GM18861 (cell line): ENCODE results near the gene NKG7.
"Not testable (repeated sequence)": the region's sequence is repeated elsewhere in the genome, so short reads cannot be mapped to it uniquely, and the experiment has no call there.

Experiments
- ATAC-seq: cut with Tn5 transposase; IDR thresholded peaks from one replicate; pipeline ENCODE4 v1.9.1; 2021; ENCODE audit not compliant: unreplicated experiment

Gene NKG7, protein sequence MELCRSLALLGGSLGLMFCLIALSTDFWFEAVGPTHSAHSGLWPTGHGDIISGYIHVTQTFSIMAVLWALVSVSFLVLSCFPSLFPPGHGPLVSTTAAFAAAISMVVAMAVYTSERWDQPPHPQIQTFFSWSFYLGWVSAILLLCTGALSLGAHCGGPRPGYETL

DNA sequence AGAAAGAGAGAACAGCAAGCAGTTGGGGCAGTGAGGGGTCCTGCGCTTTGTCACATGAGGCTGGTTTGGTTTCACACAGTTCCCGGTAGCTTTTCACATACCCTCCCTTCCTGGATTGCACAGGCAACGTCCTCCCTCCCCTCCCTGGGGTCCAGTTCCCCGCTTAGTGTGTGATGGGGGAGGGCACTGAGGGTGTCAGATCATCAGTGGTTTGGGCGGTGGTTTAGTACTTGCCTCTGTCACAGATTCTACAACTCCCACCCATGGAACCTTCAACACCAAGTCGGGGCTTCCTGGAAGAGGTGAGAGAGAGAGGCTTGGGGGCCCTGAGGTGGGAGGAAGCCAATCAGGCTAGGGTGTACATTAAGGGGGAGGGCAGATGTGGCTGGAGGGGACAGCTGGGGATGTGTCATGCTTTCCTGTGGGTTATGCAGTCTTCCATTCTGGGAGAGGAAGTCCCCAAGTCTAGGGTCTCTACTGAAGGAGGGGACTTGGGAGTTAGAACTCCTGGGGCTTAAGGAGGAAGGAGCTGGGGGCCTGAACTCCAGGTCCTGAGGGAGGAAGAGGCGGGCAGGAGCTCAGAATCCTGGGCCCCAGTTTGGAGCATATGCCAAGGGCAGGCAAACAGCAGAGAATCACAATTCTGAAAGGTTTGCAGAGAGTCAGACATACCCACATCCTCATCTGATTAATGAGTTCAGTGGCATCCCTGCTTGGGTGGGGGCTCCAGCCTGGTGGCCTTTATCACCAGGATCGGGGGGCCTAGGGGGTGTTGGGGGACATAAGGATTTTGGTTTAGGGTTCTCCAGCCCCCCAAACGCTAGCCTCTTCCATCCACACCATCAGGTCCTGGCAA is at the start of gene NKG7:
Gene NKG7, minus strand, starts transcription at position 6 of the 856 bp plus-strand sequence. CDS start 119 bp downstream, outside the sequence.
- ATAC-seq = no peak

DNA sequence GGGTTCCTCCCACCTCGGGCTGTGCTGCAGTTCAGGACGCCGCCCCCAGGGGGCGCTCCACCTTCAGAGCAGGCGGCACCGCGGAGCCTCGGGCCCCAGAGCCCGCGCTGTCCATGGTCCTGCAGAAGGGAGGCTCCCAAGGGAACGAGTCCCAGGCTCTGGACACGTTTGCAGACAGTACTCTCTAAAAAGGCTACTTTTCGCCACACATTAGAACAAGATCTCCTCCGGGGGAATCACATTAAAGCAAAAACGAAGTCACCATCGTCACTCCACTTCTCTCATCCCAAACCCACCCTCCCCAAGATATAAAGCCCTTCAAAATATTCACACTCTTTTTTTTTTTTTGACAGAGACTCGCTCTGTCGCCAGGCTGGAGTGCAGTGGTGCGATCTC is 49.6 kb upstream of the NKG7 start:
- no peak for ATAC-seq

DNA sequence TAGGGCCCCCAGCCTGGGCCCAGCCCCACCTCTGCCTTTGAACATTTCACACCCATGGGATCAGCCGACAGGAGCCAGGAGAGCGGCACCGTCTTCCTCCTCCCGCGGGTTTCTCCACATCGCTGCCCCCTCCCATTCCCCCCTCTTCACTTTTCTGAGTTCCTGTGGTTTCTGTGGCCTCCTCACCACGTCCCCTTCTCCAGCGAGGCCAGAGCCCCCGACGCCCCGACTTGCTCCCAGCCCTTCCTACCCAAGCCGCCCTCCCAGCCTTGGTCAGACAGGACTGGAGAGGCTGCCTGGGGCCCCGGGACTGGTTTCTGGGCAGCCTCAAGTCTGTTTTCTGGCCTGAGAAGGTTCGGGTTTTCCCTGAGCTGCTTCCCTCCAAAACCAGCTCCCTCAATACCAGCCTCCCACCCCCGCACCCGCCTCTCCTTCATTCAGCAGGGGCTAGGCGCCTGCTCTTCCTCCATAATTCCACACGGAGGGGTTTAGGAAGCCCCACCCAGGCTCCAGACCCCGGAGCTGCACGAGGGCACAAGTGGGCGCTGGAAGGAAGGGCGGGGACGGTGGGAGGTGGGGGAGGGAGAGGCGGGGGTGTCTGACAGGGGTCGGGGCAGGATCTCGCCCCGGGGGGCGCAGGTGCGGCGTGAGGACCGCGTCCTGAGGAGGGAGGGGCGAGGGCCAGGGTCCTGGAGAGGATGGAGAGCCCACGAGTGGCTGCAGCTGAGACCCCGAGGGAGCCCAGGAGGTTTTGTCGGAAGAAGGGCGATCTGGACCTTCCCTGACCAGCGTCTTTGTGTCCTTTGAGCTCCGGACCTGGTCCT is 49.0 kb upstream of the NKG7 start:
- no peak for ATAC-seq

DNA sequence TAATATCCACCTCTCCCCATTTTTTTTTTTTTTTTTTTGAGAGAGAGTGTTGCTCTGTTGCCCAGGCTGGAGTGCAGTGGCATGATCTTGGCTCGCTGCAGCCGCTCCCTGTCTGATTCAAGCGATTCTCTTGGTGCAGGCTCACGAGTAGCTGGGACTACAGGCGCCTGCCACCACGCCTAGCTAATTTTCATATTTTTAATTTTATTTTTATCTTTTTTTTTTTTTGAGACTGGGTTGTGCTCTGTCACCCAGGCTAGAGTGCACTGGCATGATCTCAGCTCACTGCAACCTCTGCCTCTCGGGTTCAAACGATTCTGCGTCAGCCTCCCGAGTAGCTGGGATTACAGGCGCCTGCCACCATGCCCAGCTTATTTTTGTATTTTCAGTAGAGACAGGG is 48.1 kb upstream of the NKG7 start:
- ATAC-seq = not testable (repeated sequence)

DNA sequence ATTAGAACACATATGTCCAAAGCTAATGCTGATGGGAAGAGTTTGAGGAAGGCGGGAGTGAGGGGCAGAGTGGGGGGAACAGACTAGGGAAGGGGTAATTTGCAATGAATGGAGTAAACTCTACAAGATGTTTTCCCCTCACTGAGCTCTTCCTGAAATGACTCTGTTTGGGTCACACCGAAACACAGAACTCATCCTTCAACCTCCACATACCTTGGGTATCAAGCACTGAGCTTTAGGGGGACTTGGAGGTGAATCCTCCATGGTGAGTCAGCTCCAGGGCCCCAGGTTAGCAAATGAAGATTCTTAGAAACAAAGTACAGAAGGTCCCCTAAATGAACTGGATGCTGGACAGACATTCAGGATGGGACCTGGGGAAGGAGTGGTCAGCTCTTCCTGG is 46.3 kb upstream of the NKG7 start:
- ATAC-seq = no peak

DNA sequence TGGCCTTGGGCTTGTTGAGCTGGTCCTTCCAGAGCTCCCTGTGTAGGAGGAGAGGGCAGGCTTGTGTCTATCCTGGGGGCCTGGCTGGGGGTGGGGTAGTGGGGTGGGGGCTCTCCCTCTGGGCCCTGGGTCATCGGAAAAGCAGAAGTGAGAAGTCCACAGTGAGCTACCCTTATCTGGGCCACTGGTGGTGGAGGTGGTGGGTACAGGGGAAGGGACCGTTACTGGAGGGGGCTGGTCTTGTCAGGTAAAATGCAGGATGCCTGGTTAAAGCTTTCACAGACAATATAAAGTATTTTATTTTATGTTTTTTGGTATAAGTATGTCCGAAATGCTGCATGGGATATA is 45.3 kb upstream of the NKG7 start:
- ATAC-seq = no peak

DNA sequence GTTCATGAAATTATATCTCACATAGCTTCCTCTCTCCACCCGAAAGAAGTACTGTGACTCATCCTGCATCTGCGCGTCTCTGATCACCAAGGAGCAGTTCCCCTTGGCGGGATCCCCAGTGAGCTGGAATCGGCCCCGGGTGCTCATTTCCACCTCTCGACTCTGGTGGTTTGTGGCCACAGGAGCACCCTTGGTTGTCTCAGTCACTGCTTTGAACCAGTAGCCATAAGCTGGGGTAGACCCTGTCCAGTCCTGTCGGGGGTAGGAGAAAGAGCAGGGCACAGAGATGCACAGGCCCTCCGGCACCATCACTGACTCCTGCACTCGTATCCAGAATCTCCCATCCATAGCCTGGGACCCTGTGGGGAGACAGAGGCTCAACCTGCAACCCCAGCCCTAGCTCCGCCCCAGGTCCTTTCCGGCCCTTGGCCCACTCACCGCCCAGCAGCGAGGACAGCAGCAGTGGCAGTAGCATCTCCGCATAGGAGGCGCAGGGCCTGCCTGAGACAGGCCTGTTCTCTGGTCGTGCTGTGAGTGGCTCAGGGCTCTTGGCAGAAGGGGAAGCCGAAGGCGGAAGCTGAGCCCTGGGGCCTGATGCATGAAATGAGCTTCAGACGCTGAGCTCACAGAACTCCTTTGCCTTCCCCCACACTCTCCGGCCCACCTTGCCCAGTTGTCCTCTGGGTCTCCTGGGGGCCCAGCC is 44.8 kb upstream of the NKG7 start, which contains the start of gene SIGLEC10:
Gene SIGLEC10, minus strand, starts transcription at position 536 of the 703 bp plus-strand sequence. Its CDS starts 61 bp downstream, at position 475.
- no peak for ATAC-seq

DNA sequence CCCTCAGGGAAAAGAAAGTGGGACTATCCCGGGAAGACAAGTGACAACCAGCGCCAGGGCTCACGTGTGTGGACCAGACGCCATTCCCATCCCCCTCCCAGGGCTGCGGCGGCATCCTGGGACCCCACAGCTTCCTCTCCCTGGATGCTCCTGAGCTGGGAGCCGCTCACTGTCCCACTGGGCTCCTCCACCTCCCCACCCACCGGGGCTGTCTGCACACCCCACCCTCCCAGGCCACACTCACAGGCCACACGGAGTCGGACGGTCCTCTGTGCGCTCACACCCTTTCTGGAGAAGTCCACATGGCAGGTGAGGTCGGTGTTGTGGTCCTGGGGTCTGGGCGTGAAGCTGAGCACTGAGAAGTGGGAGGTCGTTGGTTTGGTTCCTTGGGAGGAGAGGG is 44.0 kb upstream of the NKG7 start:
- not testable (repeated sequence) for ATAC-seq

DNA sequence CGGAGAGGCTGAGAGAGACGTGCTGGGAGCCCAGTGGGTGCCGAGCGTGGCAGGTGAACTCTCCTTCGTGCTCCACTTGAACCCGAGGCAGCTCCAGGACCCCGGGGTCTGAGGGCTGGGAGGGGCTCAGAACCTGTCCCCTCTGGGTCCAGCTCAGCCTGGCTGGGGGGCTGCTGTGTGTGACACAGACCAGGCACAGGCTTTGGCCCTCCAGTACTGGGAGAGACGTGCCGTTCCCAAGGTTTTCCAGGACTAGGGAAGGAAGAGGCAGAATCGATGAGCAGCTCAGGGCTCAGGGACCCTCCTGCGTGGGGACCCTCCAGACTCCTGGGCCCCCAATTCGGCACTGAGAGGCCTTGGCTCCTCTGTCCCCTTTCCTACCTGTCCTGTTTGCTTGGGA is 42.7 kb upstream of the NKG7 start:
- ATAC-seq = no peak

DNA sequence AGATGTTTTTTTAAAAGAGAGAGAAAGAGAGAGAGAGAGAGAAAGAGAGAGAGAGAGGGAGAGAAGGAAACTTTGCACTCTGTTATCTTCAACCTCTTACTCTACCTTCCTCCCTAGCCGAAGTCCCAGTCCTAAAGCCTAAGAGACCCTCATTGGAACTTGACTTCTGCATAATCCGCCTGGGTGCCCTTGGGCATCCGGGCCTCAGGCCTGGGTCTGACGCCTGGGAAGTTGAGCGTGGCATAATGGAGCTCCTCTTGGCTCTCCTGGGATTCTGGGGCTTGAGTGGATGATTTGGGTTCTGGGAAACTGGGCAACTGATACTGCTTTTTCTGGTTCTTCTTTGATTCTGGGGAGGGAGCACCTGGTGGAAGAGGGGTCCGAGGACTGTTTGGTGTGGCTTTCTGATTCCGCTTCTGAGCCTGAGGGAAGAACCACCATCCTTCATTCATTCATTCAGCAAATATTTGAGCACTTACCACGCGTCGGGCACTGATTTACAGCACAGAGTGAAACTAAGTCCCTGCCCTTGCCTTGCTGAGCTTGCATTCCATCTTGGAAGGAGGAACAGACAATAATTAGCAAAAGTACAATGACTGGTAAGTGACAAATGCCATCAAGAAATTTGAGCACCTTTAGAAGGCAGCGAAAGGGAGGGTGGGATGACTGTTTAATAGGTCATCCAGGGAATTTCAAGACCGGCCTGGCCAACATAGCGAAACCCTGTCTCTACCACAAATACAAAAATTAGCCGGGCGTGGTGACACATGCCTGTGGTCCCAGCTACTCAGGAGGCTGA is 38.7 kb upstream of the NKG7 start:
- no peak for ATAC-seq

DNA sequence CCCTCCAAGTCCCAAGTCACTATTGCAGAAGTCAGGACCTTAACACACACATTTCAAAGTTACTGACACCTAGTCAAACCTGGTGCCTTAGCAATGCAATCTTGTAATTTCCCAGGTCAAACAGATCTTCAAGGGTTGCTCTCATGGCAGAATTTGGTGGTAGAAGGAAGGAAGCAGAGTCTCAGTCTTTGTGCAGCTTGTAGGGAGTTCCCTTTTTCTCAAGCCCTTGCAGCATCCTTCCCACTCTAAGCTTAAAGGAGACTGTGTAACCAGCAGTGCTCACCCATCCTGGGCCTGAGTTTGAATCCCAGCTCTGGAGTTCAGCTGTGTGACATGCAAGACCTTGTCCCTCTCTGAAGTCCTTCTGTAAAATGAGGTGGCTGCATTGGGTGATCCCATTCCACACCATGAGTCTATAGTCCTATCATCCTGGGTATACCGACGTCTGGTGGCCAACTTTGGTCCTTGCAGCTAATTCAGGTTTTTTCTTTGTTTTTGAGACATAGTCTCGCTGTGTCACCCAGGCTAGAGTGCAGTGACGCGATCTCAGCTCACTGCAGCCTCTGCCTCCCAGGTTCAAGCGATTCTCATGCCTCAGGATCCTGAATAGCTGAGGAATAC is 35.2 kb upstream of the NKG7 start:
- no peak for ATAC-seq

DNA sequence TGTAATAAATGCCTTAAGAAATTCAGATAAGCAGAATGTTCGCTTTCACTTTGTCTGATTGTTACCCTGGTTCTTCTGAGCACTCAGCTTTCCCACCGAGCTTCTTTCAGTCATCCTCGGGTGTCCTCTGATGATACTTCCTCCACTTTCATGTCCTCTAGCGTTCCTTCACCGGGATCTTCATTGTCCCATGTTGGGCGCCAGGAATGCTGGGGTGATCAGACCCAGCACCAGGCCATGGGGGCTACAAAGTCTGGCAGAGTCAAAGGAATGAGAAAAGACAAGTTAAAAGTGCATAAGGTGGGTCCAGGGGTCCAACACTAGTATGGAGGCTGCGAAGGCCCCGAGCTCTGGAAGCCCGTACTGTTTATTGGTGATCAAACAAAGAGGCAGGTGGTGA is 29.7 kb upstream of the NKG7 start:
- ATAC-seq = no peak

DNA sequence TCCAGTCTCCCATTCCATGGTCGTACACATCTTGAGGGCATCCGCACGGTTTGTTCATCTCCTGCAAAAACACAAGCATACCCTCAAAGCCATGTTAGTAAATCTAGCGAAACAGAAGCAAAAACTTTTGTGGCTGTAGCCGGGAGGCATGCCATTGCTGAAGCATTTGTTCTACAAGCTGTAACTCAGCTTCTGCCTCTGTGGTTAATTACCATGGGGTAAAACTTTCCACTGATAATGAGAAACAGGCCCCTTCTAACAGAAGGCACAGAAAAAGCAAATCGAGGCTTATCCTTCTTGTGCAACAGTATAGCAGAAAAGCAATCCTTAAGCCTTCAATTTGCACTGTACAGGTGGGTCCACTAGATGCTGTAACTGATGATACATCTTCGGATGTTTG is 27.5 kb upstream of the NKG7 start:
- ATAC-seq = not testable (repeated sequence)

DNA sequence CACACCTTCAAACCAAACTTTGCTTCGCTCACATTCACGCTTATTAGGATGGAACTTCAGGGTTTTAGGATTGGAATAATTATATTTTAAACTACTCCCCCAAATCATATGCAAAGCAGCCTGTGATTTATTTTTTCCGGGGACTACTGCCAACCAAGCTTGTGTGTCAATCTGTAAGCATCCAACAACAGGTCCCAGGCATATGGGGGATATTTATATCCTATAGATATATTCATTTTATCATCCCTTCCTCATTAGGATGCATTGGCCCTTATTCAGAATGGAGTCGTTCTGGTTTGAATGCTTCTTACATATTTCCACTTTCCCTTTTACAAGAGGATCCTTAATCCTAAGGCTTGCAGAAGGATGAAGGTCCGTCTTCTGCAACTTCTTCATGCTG is 26.8 kb upstream of the NKG7 start:
- no peak for ATAC-seq

DNA sequence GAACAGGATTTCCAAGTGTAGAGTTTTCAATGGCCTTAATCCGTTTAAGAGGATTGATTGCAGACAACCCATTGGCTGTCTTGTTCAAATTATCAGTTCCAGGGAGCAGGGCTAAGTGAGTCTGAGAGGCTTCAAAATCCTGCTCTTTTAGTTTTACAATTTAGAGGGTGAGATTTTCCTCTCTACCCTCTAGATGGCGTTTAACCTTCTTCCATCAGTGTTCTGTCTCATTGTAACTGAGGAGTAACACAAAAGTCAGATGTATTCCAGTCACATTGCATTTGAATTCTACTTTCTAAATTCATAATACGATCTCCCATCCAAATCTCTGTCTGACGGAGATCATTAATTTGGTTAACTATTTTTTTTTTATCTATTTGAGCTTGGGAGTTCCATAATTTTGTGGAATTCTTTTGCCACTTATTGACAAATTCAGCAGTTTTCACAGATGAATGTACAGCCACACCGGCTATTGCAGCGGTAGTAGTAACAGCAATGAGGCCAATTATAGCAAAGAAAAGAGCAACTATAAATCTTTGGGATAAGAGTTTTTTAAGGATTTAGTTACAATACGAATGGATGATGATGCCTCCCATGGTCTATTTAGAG is 25.7 kb upstream of the NKG7 start:
- ATAC-seq = no peak

DNA sequence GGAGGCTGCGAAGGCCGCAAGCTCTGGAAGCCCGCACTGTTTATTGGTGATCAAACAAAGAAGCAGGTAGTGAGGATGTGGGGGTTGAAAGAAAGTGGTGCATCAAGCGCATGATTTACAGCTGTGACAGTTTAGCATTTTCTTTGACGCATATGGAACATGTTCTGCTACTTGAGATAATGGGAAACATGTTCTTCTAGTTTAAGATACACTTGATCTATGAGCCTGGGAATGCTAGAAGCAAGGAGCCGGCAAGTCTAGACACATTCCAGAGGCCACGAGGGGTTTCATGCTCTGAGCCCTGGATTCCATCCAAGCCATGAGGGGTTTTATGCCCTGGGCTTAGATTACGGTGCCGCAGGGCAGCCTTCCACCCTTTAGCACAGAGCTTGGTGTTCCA is 25.0 kb upstream of the NKG7 start:
- ATAC-seq = not testable (repeated sequence)

DNA sequence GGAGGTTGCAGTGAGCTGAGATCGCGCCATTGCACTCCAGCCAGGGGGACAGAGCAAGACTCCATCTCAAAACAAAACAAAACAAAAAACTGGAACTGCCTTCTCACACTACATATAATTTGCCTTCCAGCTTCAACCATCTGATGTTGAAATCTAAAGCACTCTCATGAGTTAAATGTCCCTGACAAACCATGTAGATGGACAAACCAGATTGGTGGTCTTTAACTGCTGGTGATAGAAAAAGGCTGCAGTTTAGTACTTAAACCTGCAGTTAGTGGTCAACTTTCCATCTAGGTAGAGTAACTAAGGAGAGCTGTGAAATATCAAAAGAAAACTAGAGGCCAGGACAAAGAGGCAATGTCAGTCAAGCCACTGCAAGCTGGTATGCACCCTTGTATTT is 23.7 kb upstream of the NKG7 start:
- no peak for ATAC-seq

DNA sequence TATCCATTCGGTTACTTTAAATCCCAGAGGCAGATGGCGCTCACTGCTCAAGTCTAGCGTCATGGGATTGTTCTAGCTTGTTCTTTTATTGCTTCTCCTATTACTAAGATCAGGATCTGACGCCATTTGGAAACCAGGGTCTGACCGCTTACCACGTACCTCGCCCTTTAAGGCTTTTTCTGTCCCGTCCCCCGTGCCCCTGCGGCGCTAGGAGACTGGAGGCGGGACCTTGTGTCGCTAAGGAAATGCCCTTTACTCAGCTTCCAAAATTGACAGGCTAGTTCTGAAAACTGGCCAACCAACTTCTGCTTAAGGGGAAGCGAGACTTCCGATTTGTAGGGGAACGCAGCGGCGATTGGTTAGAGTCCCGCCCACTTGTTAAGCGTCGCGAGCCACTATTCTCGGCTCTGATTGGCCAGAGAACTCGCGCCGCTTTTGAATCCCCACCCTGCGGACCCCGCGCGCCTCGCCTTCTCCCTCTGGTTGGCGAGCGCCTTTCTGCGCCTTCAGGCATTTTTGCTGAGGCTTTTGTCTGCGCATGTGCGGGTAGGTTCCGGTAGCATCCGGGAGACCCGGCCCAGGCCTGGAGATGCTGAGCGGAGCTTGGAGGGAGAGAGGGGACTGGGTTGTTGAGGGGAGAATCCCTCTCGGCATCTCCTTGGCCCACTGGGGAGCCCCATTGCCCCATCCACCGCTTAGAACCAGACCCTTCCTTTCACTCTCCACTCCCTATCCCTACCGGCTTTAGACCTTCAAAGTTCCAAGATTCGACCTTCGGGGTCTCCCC is 21.8 kb upstream of the NKG7 start:
- peak; percentile 85 for ATAC-seq

DNA sequence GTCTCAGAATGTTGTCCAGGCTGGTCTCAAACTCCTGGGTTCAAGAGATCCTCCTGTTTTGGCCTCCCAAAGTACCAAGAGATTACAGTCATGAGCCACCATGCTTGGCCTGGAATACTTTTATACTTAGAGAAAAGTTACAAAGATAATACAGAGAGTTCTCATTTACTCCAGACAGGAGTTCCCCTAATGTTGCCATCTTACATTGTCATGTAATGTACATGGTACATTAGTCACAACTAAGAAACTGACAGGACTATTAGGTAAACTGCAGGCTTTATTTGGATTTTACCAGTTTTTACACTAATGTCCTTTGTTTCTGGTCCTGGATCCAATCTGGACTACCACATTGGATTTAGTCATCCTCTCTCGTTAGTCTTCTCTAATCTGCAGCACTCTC is 20.2 kb upstream of the NKG7 start:
- no peak for ATAC-seq
